Mammary epithelial cell (primary cell): ENCODE data around the gene KRTAP23-1.

Experiments
- EZH2 ChIP-seq: IDR thresholded peaks from 2 replicates; pipeline ENCODE4 v1.6.1; 2012; ENCODE audit warnings: low read length, inconsistent platforms, borderline replicate concordance
- TF ChIP-seq, protein P1 (sequence below), 2 donors: IDR thresholded peaks in 1 of 2; conservative IDR thresholded peaks in 1 of 2; 2 replicates each; pipeline ENCODE4 v1.5.1; 2011 to 2012; ENCODE audit warnings: inconsistent platforms in 2 of 2, low read length in 2 of 2, mild to moderate bottlenecking in 2 of 2, control low read depth in 1 of 2, low read depth in 1 of 2; ENCODE audit not compliant: insufficient read depth in 1 of 2; ENCODE audit errors: extremely low read depth in 1 of 2

DNA sequence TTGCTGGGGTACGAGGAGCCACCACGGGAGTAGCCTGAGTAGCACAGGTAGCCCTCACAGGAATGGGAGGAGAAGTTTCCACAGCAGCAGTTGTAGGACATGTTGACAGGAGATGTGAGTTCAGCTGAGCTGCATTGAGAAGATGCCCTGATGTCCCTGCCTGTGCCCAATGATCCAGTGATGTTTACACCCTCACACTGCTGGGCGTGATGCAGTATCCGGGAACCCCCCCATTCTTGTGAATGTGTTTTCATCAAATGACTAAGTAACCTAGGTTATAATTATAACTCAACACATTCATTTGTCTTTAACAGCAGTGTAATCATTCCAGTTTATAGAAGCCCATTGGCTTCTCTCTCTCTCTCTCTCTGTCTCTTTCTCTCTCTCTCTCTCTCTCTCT is at the start of gene KRTAP23-1:
- no peak for TF ChIP-seq EZH2
- TF ChIP-seq, protein P1, sequence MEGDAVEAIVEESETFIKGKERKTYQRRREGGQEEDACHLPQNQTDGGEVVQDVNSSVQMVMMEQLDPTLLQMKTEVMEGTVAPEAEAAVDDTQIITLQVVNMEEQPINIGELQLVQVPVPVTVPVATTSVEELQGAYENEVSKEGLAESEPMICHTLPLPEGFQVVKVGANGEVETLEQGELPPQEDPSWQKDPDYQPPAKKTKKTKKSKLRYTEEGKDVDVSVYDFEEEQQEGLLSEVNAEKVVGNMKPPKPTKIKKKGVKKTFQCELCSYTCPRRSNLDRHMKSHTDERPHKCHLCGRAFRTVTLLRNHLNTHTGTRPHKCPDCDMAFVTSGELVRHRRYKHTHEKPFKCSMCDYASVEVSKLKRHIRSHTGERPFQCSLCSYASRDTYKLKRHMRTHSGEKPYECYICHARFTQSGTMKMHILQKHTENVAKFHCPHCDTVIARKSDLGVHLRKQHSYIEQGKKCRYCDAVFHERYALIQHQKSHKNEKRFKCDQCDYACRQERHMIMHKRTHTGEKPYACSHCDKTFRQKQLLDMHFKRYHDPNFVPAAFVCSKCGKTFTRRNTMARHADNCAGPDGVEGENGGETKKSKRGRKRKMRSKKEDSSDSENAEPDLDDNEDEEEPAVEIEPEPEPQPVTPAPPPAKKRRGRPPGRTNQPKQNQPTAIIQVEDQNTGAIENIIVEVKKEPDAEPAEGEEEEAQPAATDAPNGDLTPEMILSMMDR (conservative IDR thresholded peaks at IDR 0.05 in 1 of 2, IDR thresholded peaks at IDR 0.05 in 1 of 2; ENCODE audit: extremely low read depth in 1 of 2, insufficient read depth in 1 of 2, low read depth in 1 of 2, low read length in 2 of 2), result no peak
